ENCODE measurements around the gene SPNS2. TPM values are rescaled to one million over a fixed set of nuclear protein-coding genes. Genes with fewer than 3 reads are reported as not detected.

SPNS2 gene
- total RNA-seq, 1 experiment from 2014 or later, result 0.33 TPM

- peaks cover 20% of the 10 kb centered on the region; the same call in 1 of the 2 replicates for H3K27me3 ChIP-seq (ENCODE audit: insufficient read depth, low read length)
- H3K14ac ChIP-seq (ENCODE audit: insufficient read depth, low read length), result no peak overlapping the region
- H3K9ac ChIP-seq (ENCODE audit: extremely low read depth, insufficient read length, low read length), result no peak overlapping the region
- peak overlapping the region; percentile 11 for H3K18ac ChIP-seq (ENCODE audit: insufficient read length, low read depth, low read length)
- Mint-ChIP-seq H3K36me3 (ENCODE audit: insufficient read depth in 1 of 3, low read depth in 3 of 3) (peaks cover 0 to 6% (median 0%) of the 10 kb centered on the region in 3 experiments; a peak in 1 of 7 replicates), H3K4me1 (peaks cover 34 to 52% of the 10 kb centered on the region in 2 experiments), H3K27ac (no peak overlapping the region), H3K4me3 (no peak overlapping the region), H3K9me3 (peaks cover 0 to 3% of the 10 kb centered on the region in 2 experiments; a peak in 2 of 5 replicates), H3K27me3 (ENCODE audit: low read depth) (peaks cover 41% of the 10 kb centered on the region)
- peaks cover 5% of the 10 kb centered on the region; the same call in 1 of the 2 replicates for H3K4me1 ChIP-seq (ENCODE audit: insufficient read depth, low read length)
- H3K79me2 ChIP-seq (ENCODE audit: insufficient read depth, low read length), result no peaks in the 10 kb centered on the region
- no peak overlapping the region for H3K4me2 ChIP-seq (ENCODE audit: insufficient read depth, insufficient read length, low read length)
- H3T11ph ChIP-seq (ENCODE audit: low read length), result no peak overlapping the region
- no peak overlapping the region for H2BK15ac ChIP-seq (ENCODE audit: low read depth, low read length)
- no peak for DNase-seq
- H3K56ac ChIP-seq (ENCODE audit: insufficient read length, low read depth, low read length), result no peak overlapping the region
- no peak overlapping the region for H3K27ac ChIP-seq (ENCODE audit: insufficient read length, low read depth, low read length)
- no peak overlapping the region for H4K91ac ChIP-seq (ENCODE audit: insufficient read length, low read depth, low read length)
- H3K23me2 ChIP-seq (ENCODE audit: insufficient read length, low read depth, low read length, poor library complexity, severe bottlenecking), result peaks cover 10% of the 10 kb centered on the region
- no peak overlapping the region for H2AFZ ChIP-seq (ENCODE audit: low read length)
- H4K20me1 ChIP-seq (ENCODE audit: control insufficient read depth, insufficient read depth, insufficient read length), result no peaks in the 10 kb centered on the region
- H4K8ac ChIP-seq (replicated peaks; ENCODE audit: insufficient read length, low read depth, low read length), result no peak overlapping the region
- H2BK5ac ChIP-seq (ENCODE audit: insufficient read length, low read length), result no peak overlapping the region
- no peak overlapping the region for H2AK5ac ChIP-seq (ENCODE audit: insufficient read length, low read length)
- TF ChIP-seq CTCF (conservative IDR thresholded peaks at IDR 0.05), result no peak
- no peak overlapping the region for H2BK12ac ChIP-seq (ENCODE audit: insufficient read length, low read depth, low read length)
- H2BK120ac ChIP-seq (ENCODE audit: low read depth, low read length, poor library complexity, severe bottlenecking), result no peak overlapping the region
- no peak overlapping the region for H2BK20ac ChIP-seq (ENCODE audit: low read depth, low read length, poor library complexity, severe bottlenecking)
- H3K9me3 ChIP-seq (ENCODE audit: control insufficient read depth, low read depth, low read length), result no peaks in the 10 kb centered on the region
- no CpG with 5 or more reads among the region's 7 CpGs for WGBS (ENCODE audit: extremely low coverage, insufficient read length, low lambda C conversion rate)
- no peak overlapping the region for H4K5ac ChIP-seq (ENCODE audit: insufficient read length, low read depth, low read length)
- no peak overlapping the region for H3K4ac ChIP-seq (ENCODE audit: low read depth, low read length)
- H3K23ac ChIP-seq (ENCODE audit: insufficient read length, low read depth, low read length), result no peak overlapping the region
- no peaks in the 10 kb centered on the region for H3K79me1 ChIP-seq (ENCODE audit: insufficient read depth, low read depth, low read length, poor library complexity, severe bottlenecking)
Measured at GRCh38 chr17:4580291-4580690, 81.6 kb downstream of the SPNS2 start.
